ENCODE results near the gene PLXNB2. TPM values are rescaled to one million over a fixed set of nuclear protein-coding genes. Genes with fewer than 3 reads are reported as not detected.

PLXNB2 gene
- total RNA-seq, 1 donor from 2014 or later: 108 TPM

GRCh38 chr22:50238755-50239154 is 68.7 kb downstream of the PLXNB2 start:
- DNase-seq (ENCODE audit: low spot score): no peak

GRCh38 chr22:50236731-50237409 is 70.6 kb downstream of the PLXNB2 start:
- no peak for DNase-seq (ENCODE audit: low spot score)

- DNase-seq (ENCODE audit: low spot score): no peak
Measured at GRCh38 chr22:50233223-50233622, 74.2 kb downstream of the PLXNB2 start.

GRCh38 chr22:50232481-50233151 is 74.8 kb downstream of the PLXNB2 start:
- DNase-seq (ENCODE audit: low spot score): no peak

GRCh38 chr22:50229370-50229769 is 78.1 kb downstream of the PLXNB2 start:
- DNase-seq (ENCODE audit: low spot score): no peak

GRCh38 chr22:50228366-50228765 is 79.1 kb downstream of the PLXNB2 start:
- DNase-seq (ENCODE audit: low spot score): no peak

GRCh38 chr22:50227579-50228215 is 79.7 kb downstream of the PLXNB2 start:
- DNase-seq (ENCODE audit: low spot score): no peak

- DNase-seq (ENCODE audit: low spot score): no peak
Measured at GRCh38 chr22:50226875-50227165, 80.6 kb downstream of the PLXNB2 start.

- no peak for DNase-seq (ENCODE audit: low spot score)
Measured at GRCh38 chr22:50226063-50226874, 81.2 kb downstream of the PLXNB2 start.

GRCh38 chr22:50225200-50225969 is 82.1 kb downstream of the PLXNB2 start:
- DNase-seq (ENCODE audit: low spot score): no peak

Other genes starting within 250 kb of the PLXNB2 start
- gene TTLL8, start 249.3 kb downstream of the PLXNB2 start, total RNA-seq: not detected
- 0.26 TPM for gene MLC1, start 222.2 kb downstream of the PLXNB2 start, total RNA-seq
- 0.87 TPM for gene MOV10L1, start 217.6 kb downstream of the PLXNB2 start, total RNA-seq
- gene PANX2, start 136.9 kb downstream of the PLXNB2 start, total RNA-seq: 1.9 TPM
- gene TRABD, start 121.7 kb downstream of the PLXNB2 start, total RNA-seq: 42.3 TPM
- 23.8 TPM for gene SELENOO, start 106.6 kb downstream of the PLXNB2 start, total RNA-seq
- gene TUBGCP6, start 62.6 kb downstream of the PLXNB2 start, total RNA-seq: 27.6 TPM
- 24.4 TPM for gene HDAC10, start 56.4 kb downstream of the PLXNB2 start, total RNA-seq
- 20.0 TPM for gene MAPK12, start 46.0 kb downstream of the PLXNB2 start, total RNA-seq
- 24.2 TPM for gene MAPK11, start 37.3 kb downstream of the PLXNB2 start, total RNA-seq
- gene DENND6B, start 19.4 kb upstream of the PLXNB2 start, total RNA-seq: 2.2 TPM
- 45.3 TPM for gene PPP6R2, start 35.7 kb upstream of the PLXNB2 start, total RNA-seq
- gene SBF1, start 167.4 kb upstream of the PLXNB2 start, total RNA-seq: 74.3 TPM
- gene ADM2, start 173.9 kb upstream of the PLXNB2 start, total RNA-seq: 0.42 TPM
- gene MIOX, start 179.2 kb upstream of the PLXNB2 start, total RNA-seq: not detected
- gene LMF2, start 200.1 kb upstream of the PLXNB2 start, total RNA-seq: 57.1 TPM
- 25.0 TPM for gene NCAPH2, start 200.6 kb upstream of the PLXNB2 start, total RNA-seq
- gene SCO2, start 218.0 kb upstream of the PLXNB2 start, total RNA-seq: 9.6 TPM
- gene TYMP, start 222.4 kb upstream of the PLXNB2 start, total RNA-seq: 165 TPM
- gene KLHDC7B, start 238.3 kb upstream of the PLXNB2 start, total RNA-seq: 0.10 TPM